ENCODE measurements around the gene GXYLT1. TPM values are rescaled to one million over a fixed set of nuclear protein-coding genes. Genes with fewer than 3 reads are reported as not detected.

GXYLT1 gene
- total RNA-seq, 4 donors from 2014 or later: 11.3 to 36.2 (median 15.5) TPM

- Histone ChIP-seq H3K4me3 (no peak overlapping the region), H3K27ac (no peak overlapping the region), H3K4me1 (no peaks in the 10 kb centered on the region), H3K9me3 (no peaks in the 10 kb centered on the region), H3K36me3 (no peaks in the 10 kb centered on the region), H3K27me3 (no peaks in the 10 kb centered on the region)
- intact Hi-C loops (cut with DNase I; ENCODE audit: low total_unique reads): no loop called here
- DNase-seq: no peak
- TF ChIP-seq POLR2A (IDR thresholded peaks at IDR 0.05): no peak
- TF ChIP-seq CTCF (IDR thresholded peaks at IDR 0.05): no peak
These were observed 52.9 kb downstream of the GXYLT1 start for GRCh38 chr12:42091769-42092168.

GRCh38 chr12:42090899-42091298 is 53.8 kb downstream of the GXYLT1 start:
- no peak for DNase-seq
- Histone ChIP-seq H3K36me3 (no peaks in the 10 kb centered on the region), H3K9me3 (no peaks in the 10 kb centered on the region), H3K4me3 (no peak overlapping the region), H3K27me3 (no peaks in the 10 kb centered on the region), H3K27ac (no peak overlapping the region), H3K4me1 (no peaks in the 10 kb centered on the region)
- TF ChIP-seq CTCF (IDR thresholded peaks at IDR 0.05): no peak
- intact Hi-C loops (cut with DNase I; ENCODE audit: low total_unique reads): no loop called here

GRCh38 chr12:42086031-42086430 is 58.6 kb downstream of the GXYLT1 start:
- Histone ChIP-seq H3K9me3 (no peaks in the 10 kb centered on the region), H3K4me1 (no peaks in the 10 kb centered on the region), H3K4me3 (no peak overlapping the region), H3K27ac (no peak overlapping the region), H3K36me3 (no peaks in the 10 kb centered on the region), H3K27me3 (no peaks in the 10 kb centered on the region)
- intact Hi-C loops (cut with DNase I; ENCODE audit: low total_unique reads): no loop called here
- DNase-seq: no peak
- TF ChIP-seq CTCF (IDR thresholded peaks at IDR 0.05) (no peak), POLR2A (IDR thresholded peaks at IDR 0.05) (no peak)

- Histone ChIP-seq H3K36me3 (no peaks in the 10 kb centered on the region), H3K27ac (no peak overlapping the region), H3K4me1 (no peaks in the 10 kb centered on the region), H3K4me3 (no peak overlapping the region), H3K9me3 (no peaks in the 10 kb centered on the region), H3K27me3 (no peaks in the 10 kb centered on the region)
- intact Hi-C loops (cut with DNase I; ENCODE audit: low total_unique reads): no loop called here
- TF ChIP-seq POLR2A (IDR thresholded peaks at IDR 0.05): no peak
- TF ChIP-seq CTCF (IDR thresholded peaks at IDR 0.05): no peak
- DNase-seq: no peak
These were observed 59.1 kb downstream of the GXYLT1 start for GRCh38 chr12:42085594-42085993.

GRCh38 chr12:42084522-42084921 is 60.2 kb downstream of the GXYLT1 start:
- intact Hi-C loops (cut with DNase I; ENCODE audit: low total_unique reads): no loop called here
- DNase-seq: no peak

More at GRCh38 chr12:42084522-42084921, 60.2 kb downstream of the GXYLT1 start:
- Histone ChIP-seq H3K36me3 (no peaks in the 10 kb centered on the region), H3K9me3 (no peaks in the 10 kb centered on the region), H3K4me3 (no peak overlapping the region), H3K27ac (no peak overlapping the region), H3K27me3 (no peaks in the 10 kb centered on the region), H3K4me1 (no peaks in the 10 kb centered on the region)
- no peak for TF ChIP-seq POLR2A (IDR thresholded peaks at IDR 0.05)
- TF ChIP-seq CTCF (IDR thresholded peaks at IDR 0.05): no peak
